NB4 (cell line): Measurements from ENCODE around the gene NFAT5.

ENCODE experiments used
- DNase-seq: peaks from one replicate; pipeline ENCODE4 v3.0.0; 2010; ENCODE audit warnings: low read depth
- H3K4me3 ChIP-seq: one replicate; pipeline ENCODE4 v1.5.1; 2011; ENCODE audit warnings: mild to moderate bottlenecking, low read depth, low read length, moderate library complexity
- CTCF ChIP-seq: IDR thresholded peaks from one replicate; pipeline ENCODE4 v1.5.1; 2012; ENCODE audit warnings: low read depth, low read length
- MAX ChIP-seq: IDR thresholded peaks from 2 replicates; pipeline ENCODE4 v1.6.1; 2011; ENCODE audit warnings: low read depth, low read length
- MYC ChIP-seq: IDR thresholded peaks from 2 replicates; pipeline ENCODE4 v1.6.1; 2011; ENCODE audit warnings: low read depth, low read length
- POLR2A ChIP-seq: IDR thresholded peaks from 2 replicates; pipeline ENCODE4 v1.6.1; 2011; ENCODE audit warnings: mild to moderate bottlenecking; ENCODE audit not compliant: insufficient read length; ENCODE audit errors: extremely low read depth

NFAT5 gene

GRCh38 chr16:69693916-69694315 is 128.2 kb downstream of the NFAT5 start:
- no peak for DNase-seq
- H3K4me3 ChIP-seq: no peak overlapping the region
- TF ChIP-seq CTCF (no peak), POLR2A (no peak), MAX (no peak), MYC (no peak)

GRCh38 chr16:69698404-69698803 is 132.6 kb downstream of the NFAT5 start:
- TF ChIP-seq MYC (no peak), POLR2A (no peak), CTCF (no peak), MAX (no peak)
- DNase-seq: no peak

GRCh38 chr16:69699915-69700314 is 134.1 kb downstream of the NFAT5 start:
- H3K4me3 ChIP-seq: no peak overlapping the region
- DNase-seq: no peak
- TF ChIP-seq POLR2A: no peak
- TF ChIP-seq MAX: no peak
- TF ChIP-seq MYC: no peak
- no peak for TF ChIP-seq CTCF

More at GRCh38 chr16:69698404-69698803, 132.6 kb downstream of the NFAT5 start:
- H3K4me3 ChIP-seq: no peak overlapping the region

GRCh38 chr16:69701452-69701851 is 135.7 kb downstream of the NFAT5 start:
- no peak overlapping the region for H3K4me3 ChIP-seq
- TF ChIP-seq MYC (no peak), MAX (no peak), POLR2A (no peak), CTCF (no peak)
- no peak for DNase-seq

GRCh38 chr16:69701866-69702265 is 136.1 kb downstream of the NFAT5 start:
- no peak for DNase-seq
- TF ChIP-seq POLR2A: no peak
- H3K4me3 ChIP-seq: no peak overlapping the region

- TF ChIP-seq MAX (no peak), POLR2A (no peak), CTCF (no peak), MYC (no peak)
- no peak overlapping the region for H3K4me3 ChIP-seq
- no peak for DNase-seq
Observed at GRCh38 chr16:69703638-69704037, 137.9 kb downstream of the NFAT5 start.
